HG03469 (cell line): ENCODE results near the gene SEMA4D.

Experiments
- ATAC-seq: cut with Tn5 transposase; IDR thresholded peaks from one replicate; pipeline ENCODE4 v1.9.1; 2021; ENCODE audit warnings: mild to moderate bottlenecking, moderate library complexity, moderate number of reproducible peaks; ENCODE audit not compliant: unreplicated experiment

The SEMA4D gene

DNA sequence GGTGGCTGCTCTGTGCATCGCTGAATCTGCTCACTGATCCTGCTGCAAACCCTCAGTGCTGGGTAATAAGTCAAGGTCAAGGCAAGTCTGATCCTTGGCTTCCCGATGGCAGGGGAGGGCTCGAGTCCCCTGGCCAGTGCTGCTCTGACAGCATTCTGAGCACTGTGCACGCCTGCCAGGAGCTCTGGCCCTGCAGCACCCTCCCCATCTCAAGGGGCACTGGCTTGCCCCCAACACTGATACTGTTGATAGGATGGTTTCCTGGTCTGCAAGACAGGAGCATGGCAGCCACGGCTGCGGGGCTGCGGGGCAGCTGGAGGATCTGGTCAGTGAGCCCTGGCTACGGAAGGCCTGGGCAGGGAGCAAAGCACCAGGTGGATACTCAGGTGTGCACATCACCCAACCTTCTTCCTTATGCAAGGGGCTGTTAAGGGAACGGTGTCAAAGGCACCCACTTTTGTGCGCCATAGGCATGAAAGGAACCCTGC is 107.8 kb downstream of the SEMA4D start:
- no peak for ATAC-seq

DNA sequence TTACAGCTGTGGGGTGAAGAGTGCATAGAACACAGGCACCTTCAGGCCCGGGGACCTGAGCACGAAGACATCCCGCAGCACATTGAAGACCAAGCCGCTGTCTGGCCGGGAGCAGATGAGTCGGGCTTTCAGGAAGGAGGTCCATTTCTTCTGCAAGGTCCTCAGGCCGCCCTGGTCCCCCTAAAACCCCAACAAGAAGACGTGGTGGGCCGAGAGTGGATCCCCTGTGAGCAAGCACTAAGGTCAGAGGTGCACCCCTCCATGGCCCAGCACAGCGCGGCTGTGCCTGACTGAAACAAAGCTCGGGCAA is 109.1 kb downstream of the SEMA4D start:
- no peak for ATAC-seq

DNA sequence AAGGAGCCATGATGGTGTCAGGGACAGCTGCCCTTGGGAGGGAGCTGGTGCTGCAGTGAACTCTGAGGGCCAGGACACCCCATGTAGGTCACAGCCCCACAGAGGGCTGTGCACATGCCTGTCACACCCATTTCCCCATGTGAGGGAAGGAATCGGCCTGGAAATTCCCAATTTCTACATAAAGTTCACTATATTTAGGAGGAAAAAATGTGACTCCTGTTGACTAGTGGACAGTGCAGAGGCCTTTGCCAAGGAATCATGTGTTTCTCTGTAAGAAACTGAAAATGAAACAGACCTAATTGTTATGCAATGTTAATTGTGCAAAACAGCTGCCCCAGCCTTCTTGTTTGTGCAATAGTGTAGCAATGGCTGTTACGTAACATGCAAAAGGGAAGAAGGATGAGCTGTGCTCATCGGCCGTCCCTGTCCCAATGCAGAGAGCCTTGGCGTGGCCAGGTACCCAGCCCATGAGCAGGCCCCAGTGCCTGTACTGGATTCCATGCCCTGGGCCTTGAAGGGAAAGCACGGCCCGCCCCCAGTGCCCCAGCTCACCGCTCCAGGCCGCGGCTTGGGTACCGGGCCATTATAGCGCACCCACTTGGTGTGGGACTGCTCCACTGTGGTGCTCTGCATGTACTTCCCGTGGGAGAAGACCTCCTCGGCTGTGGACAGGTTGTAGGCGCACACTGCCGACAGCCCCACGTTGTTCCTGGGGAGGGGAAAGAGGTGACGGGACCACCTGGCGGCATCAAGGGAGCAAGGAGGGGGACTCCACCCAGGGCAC is 109.6 kb downstream of the SEMA4D start:
- ATAC-seq, result no peak

DNA sequence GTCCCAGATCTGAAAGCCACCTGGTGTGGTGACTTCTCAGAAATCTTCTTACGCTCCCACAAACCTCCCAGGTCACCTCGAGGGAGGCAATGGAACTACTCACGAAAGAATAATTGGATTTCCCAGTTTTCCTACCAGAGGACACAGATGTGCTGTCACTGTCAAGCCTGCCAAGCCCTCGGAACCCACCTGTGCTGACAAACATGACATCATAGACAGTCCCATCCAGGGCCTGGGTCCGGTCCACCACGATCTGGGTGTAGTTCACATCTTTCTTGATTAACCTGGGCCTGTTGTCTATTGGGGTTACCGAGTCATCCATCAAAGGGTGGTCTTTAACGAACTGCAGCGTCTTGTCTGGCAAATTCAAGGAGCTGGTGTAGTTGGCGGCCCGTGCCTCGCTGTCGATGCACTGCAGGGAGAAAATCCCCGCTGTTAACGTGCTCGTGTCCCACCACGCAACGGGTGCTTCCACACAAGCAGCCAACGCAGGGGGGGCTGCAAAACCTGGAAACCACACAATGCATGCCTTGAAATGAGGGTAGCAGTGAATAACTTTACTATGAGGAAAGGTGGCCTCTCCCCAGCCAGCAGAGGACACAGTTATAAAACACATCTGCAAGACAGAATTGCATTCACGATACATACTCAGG is 110.6 kb downstream of the SEMA4D start:
- ATAC-seq, result no peak

DNA sequence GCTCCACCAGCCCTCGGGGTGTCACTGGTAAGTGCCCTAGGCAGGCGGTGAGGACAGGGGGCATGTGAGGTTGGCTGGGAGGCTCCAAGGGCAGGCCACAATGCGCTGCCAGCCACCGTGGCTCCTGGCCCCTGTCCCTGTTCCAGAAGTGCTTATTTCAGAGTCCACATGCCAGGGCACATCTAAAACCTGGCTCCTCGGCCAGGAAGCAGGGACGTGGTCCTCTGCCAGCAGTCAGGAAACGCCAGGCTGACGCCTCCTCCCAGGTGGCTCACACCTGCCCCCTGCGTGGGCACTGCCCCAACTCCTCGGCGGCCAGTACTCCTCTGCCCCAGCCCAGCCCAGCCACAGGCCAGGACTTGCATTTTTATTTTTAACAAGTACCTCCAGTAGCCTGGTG is 111.1 kb downstream of the SEMA4D start:
- ATAC-seq, result no peak

DNA sequence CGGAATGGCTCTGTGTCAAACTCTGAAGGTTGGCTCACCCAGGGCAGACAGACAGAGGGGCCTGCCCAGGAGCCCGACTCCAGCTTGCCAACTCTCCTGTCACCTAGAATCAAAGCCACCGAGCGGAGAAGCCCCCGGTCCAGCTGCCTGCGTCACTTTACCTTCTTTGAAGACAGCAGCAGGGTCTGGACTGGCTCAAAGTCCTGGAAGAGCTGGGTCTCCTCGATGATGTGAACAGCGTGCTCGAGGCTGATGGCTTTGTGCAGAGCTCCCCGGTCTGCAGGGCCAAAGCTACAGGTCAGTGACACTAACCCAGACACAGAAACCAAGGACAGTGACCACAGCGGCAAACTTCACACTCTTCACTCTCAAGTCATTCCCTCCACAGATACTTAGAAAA is 111.7 kb downstream of the SEMA4D start:
- ATAC-seq, result no peak

DNA sequence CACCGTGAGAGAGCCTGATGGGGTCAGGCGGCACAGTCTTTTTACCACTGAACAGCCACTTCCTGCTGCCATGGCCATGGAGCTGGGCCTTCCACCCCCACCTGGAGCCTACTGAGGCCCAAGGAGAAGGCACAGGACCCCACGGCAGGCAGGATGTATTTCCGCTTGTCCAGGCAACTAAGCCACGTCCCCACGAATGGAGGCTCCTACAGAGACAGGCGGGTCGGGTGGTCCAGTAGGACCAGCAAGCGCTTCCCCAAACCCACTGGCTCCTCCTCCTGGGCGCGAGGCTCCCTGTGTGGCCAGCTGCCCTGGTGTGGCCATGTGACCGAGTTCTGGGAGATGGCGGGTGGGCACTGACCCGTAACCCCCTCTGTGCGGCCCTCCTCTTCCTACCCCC is 113.1 kb downstream of the SEMA4D start:
- no peak for ATAC-seq

DNA sequence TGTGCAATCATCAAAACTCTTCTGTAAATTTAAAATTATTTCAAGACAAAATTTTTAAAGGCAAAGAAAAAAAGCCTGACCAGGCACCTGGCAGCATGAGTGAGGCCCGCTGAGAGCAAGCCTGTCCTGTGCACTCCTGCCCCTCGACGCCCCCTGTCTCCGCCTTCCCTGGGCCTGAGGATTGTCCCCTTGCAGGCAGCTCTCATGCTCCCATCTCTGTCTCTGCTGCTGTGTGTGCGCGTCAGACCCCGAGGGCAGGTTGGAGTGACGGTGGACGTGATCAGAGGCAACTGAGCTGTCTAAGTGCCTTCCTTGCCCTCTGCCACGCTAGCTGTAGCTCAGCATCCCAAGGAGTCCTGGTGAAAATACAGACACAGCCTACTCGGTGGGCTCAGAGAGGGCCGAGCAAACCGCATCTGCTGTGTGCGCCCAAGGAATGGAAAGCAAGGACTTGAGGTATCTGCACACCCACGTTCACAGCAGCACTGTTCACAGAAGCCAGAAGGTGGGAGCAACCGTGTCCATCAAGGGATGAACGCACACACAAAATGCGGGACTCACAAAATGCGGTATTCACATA is 114.1 kb downstream of the SEMA4D start:
- ATAC-seq, result no peak

DNA sequence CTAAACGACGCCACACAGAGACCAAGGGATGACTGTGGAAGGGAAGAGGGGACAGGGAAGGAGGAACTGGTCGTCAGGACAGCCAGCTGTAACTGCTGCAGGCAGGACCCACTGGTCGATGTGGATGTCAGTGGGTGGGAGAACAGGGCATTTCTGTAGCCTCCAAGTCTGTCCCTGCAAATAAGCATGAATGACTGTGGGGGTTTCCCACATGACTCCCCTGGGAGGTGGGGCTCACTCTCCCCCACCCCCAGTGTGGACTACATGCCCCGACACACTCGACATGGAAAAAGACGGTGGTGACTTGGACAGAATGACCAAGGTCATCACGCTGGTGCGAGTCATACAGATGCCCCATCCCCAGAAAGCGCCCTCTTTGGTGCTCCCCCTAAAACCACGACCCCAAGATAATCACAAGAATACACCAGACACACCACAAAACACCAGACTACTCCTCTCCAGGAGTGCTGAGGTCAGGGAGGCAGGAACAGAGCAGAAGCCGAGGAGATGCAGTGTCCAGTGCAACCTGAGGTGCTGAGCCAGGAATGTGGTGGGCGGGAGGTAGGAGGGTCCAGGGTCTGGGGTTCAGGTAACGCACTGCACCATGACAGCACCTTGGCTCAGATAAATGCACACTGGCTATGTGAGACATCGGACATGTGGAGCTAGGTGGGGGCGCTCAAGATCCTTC is 114.7 kb downstream of the SEMA4D start:
- no peak for ATAC-seq

DNA sequence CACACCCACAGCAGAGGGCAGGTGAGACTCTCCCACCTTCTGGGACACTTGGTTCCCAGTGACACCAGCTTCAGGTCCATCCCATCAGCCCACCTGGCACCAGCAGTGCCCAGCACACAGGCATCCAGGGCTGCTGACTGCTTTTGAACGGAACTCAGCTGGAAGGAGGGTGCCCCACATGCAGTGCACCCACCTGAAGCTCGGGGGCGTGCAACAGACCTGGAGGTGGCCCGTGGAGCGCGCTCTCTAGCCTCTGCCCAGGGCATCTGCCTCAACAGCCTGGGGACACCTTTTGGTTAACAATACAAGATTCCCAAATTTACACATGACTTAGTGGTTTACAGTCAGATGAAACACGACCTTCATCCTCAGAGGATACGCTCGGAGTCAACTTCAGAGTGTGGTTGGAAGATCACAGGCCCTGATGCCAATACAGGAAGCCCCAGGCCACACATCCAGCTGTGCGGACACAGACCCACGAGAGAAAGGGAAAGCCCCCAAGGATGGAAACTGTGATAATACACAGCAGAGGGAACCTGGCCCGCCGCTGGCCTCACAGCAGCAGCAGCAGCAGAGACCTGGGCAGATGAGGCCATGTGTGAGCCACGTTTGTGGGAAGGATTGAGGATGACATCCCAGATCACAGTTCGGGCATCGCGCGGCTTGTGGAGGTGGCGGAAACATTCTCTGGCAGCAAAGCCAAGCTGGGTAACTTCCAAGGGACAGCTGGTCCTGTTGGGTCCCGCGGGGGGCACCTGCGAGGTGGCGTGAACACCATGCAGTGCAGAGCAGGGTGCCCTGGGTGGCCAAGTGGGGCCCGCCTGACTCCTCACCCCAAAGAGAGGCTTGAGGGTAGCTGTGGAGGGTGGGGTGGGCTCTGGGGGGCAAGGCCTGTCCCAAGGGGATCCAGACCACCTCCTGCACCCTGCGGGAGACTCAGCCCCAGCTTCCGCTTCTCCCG is 115.6 kb downstream of the SEMA4D start:
- no peak for ATAC-seq

DNA sequence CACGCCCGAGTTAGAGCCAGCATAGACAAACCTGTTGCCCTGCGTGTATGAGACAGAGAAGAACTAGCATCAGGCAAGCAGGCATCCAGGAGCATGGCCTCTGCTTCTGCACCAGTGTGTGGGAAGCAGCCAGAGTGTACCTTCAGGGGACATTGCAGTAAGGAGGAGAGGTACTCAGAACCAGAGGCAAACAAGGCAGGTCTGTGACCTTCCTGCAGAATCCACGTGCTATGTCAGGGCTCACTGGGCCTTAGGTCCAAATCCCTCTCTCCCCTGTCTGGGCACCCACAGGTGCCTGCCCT is 116.7 kb downstream of the SEMA4D start:
- no peak for ATAC-seq

DNA sequence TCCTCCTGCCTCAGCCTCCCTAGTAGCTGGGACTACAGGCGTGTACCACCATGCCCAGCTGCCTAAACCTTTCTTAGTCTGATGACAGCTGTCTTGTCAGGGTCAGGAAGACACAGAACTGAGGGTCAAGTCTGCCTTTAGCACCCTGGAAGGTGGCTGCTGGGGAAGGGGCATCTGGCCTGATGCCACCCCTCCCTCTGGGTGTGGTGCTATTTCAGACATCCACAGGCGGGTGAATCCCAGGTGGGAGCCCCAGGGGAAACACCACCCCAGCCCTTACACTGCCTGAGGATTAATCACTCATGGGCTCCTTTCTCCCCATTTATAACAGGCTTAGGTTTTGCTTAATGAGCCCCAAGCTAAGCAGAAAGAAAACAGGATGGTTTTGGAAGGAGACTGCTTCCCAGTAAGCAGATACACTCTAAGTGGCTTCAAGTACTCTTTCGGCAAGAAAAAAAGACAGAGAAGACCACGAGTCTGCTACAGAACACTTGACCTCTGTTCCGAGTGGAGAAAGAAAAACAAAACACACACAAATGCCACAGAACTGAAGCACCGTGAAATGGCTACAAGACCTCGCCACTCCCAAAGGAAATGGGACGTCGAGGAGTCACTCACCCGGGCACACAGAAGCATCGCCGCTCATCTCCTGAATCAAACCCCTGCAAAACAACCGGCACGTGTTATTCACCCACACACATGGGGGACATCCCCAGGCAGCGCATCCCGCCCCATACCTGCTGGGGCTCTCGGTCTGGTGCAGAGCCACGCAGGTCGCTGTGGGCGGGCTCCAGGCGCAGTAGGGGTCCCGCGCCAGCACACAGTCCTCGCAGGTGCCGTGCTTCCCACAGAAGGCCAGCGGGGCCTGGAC is 117.2 kb downstream of the SEMA4D start:
- no peak for ATAC-seq

DNA sequence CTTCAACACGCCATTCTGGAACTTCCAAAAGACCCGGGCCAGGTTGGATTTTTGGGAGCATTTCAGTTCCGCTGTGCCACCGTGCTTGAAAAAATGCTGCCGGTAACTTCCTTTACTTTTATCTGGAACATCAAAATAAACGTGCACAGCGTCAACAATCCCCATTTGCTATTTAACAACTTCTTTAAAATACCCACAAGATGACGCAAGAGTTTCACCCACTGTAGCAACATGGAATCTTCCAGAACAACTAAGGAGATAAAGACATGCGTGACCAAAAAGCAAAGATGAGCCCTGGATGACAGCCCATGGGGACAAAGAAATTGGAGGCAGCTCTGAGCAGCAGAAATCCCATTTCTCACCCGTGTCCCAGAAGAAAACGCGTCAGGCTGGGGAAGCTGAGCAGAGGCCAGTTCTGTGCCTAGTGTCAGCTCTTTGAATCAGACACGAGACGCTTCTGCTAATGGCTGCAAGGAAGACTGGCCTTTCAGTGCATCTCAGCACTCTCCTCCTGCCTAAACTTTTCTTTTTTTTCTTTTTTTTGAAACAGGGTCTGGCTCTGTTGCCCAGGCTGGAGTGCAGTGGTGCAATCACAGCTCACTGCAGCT is 118.3 kb downstream of the SEMA4D start:
- no peak for ATAC-seq

DNA sequence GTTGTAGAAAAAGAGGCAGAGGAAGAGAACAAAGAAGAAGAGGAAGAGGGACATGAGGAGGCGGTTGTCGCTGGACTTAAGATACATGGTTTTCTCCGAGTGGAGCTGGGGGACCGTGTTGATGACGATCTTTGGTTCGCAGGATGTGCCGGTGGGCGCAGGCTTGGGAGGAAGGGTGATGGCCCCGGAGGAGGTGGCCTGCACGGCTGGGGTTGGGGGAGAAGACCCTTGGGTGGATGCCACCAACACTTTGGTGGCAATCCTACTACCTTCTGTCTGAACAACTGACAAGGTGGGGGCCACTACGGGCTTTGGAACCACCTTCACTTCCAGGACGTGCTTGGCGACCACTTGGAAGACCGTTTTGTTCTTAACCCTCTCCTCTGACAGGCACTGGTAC is 118.9 kb downstream of the SEMA4D start:
- no peak for ATAC-seq

DNA sequence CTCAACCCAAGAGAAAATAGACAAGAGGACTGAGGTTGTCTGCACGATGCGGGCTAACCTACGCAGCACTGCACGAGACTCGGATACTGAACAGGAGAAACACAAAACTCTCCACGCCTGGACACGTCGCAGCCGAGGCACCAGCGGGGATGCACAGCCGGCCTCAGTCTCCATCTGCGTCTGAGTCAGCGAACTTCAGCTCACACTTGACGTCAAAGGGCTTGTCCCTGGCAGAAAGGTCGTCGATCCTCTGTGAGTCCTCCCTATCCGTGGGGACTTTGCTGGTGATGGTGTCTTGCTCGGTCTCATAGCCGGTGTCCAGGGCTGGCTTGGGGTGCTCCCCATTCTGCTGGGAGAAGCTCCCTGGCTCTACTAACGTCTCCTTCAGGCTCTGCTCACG is 119.4 kb downstream of the SEMA4D start:
- ATAC-seq, result no peak

DNA sequence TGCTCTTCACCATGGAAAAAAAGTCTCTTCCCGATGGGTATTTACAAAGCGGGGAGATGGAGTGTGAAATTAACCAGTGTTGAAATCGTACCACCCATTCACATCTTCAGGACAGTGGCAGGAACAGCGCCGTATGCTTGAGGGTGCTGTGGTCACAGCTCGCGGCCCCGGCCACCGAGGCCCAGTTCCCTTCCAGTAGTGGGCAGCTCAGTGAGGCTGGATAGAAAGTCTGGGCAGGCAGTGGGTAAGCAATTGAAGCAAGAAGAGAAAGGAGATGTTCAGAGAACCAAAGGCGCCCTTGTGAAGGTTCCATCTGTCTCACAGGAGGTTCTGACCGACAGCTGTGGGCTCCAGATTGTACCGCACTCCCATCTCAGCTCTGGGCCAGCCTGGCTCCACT is 120.5 kb downstream of the SEMA4D start:
- ATAC-seq, result no peak

DNA sequence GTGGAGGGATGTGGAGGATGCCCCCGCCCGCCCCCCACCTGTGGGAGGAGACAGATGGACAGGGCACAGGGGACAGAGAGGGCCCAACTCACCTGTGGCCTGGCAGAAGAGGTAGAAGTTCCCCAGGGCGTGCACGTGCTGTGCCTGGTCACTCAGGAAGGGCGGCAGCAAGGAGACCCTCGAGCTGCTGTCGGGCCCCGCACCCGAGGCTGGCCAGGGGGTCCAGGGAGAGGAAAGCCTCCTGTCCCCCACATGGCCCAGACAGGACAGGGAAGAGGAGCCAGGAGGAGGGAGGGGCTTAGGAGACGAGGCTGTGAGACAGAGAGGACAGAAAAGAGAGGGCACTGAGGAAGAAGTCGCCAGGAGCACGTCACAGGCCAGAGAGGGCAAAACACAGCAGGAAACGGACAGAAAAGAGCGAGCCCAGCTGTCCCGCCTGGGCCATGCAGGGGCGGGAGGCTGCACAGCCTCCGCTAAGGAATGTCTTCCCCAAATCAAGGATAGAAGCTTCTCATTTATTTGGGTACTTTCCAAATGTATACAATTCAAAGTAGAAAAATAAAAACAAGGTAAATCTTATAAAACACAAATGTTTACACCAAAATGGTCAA is 121.1 kb downstream of the SEMA4D start:
- ATAC-seq, result no peak

DNA sequence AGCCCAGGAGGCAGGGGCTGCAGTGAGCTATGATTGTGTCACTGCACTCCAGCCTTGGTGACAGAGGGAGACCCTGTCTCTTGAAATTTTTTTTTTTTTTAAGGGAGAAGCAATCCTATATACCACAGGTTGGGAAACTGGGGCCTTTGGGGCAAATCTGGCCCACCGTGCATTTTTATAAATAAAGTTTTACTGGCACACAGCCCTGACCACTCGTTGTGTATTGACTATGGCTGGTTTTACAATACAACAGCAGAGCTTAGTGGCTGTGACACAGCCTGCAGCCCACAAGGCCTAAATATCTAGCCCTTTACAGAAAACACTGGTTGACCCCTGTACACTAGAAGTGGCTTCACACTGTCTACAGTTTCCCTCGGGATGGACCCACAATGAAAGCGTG is 121.6 kb downstream of the SEMA4D start:
- ATAC-seq, result no peak

DNA sequence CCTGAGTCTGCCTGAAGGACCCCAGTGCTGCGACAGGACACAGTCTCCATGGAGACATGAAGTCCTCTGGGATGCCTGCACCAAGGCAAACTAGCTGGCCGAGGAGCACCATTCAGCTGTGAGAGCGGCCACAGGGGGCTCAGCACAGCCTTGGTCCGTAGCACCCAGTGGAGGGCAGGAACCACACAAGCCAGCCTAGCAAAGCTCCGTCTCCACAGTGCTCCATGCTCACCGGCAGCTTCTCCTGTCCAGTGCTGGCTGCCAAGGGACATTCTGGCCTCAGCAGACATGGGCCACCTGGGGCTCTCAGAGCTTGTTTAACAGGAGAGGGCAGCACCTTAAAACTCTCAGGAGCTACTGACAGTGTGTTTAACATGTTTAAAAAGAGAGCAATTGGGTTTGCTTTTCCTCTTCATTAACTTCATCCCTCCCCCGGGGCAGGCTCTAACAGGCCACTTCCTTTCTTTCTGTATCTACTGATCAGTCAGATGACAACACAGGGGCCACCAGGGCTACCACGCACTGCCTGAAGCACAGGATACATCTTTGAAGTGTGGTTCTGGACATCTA is 122.6 kb downstream of the SEMA4D start:
- ATAC-seq, result peak; percentile 47
